ENCODE data around the gene OR5I1.

- TF ChIP-seq POLR2A (IDR thresholded peaks at IDR 0.05) (no peak), CTCF (IDR thresholded peaks at IDR 0.05) (no peak), EP300 (IDR thresholded peaks at IDR 0.05) (no peak)
These were observed 21.7 kb downstream of the OR5I1 start, which contains the start of gene OR5W2 for GRCh38 chr11:55914482-55914881.

All from tibial nerve (tissue), 4 donors.